SJCRH30 (cell line): Measurements from ENCODE around the gene NUDT22. TPM values are rescaled to one million over a fixed set of nuclear protein-coding genes. Genes with fewer than 3 reads are reported as not detected.

Experiments
- DNase-seq, 2 experiments: peaks; one replicate each; pipeline ENCODE4 v3.0.0-alpha.2; 2015 to 2020
- H3K27ac ChIP-seq: fragments of 250-450 bp; sonication (Bioruptor Pico); 2 replicates; pipeline ENCODE4 v1.5.1; 2020; ENCODE audit warnings: mild to moderate bottlenecking, moderate library complexity
- H3K27me3 ChIP-seq: fragments of 250-450 bp; sonication (Bioruptor Pico); 2 replicates; pipeline ENCODE4 v1.5.1; 2020; ENCODE audit warnings: mild to moderate bottlenecking, moderate library complexity
- H3K36me3 ChIP-seq: fragments of 250-450 bp; sonication (Bioruptor Pico); 2 replicates; pipeline ENCODE4 v1.5.1; 2020; ENCODE audit warnings: mild to moderate bottlenecking, moderate library complexity
- H3K4me1 ChIP-seq: fragments of 250-450 bp; sonication (Bioruptor Pico); 2 replicates; pipeline ENCODE4 v1.5.1; 2020; ENCODE audit warnings: mild to moderate bottlenecking, moderate library complexity
- H3K4me3 ChIP-seq: fragments of 250-450 bp; sonication (Bioruptor Pico); 2 replicates; pipeline ENCODE4 v1.5.1; 2020; ENCODE audit warnings: mild to moderate bottlenecking, moderate library complexity
- H3K9me3 ChIP-seq: fragments of 250-450 bp; sonication (Bioruptor Pico); replicated peaks from 2 replicates; pipeline ENCODE4 v1.5.1; 2020; ENCODE audit warnings: mild to moderate bottlenecking, moderate library complexity
- total RNA-seq: library from RNA; depleted of rRNA; stranded (reverse); fragments of >200 nt; shearing (Covaris generic); gene quantifications from 2 replicates; pipeline ENCODE4 v1.2.3, GENCODE V29; 2014

Gene NUDT22
- total RNA-seq, 1 experiment from 2014 or later: 20.7 TPM

DNA sequence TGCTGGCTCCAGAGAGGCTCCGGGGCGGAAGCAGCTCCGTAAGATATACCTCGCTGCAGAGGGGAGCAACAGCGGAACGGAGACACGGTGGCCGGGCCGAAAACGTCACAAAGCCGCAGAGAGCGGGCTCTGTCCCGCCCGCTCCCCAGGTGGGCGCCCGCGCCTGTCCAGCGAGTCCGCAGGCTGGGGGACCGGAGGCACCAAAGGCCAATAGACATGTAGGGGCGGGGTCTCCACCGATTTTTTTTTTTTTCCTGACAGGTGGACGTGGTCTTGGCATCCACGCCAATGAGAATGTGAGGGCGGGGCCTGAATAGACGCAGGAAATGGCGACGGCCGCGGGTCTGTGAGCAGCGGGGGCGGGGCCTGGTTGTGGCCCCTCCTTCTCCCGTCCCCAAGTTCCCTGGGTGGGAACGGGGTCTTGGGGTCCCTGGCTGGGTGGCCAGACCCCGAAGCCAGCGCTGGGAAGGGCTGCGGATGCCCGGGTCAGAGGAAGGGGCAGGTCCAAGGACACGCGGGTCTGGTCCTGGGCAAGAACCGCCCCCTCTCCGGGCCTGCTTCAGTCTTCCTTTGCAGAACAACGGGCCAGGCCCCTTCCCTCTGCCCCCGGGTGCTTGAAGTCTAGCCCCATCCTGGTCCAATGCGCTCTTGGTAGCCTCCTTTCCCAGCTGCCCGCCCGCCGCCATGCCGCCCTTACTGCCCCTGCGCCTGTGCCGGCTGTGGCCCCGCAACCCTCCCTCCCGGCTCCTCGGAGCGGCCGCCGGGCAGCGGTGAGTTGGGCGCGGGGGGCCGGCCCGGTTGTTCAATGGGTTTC lies 4.3 kb downstream of the NUDT22 start, which contains the start of gene DNAJC4:
DNAJC4 (plus strand) TSS at position 378 of the 814 bp plus-strand sequence; CDS start at position 685, 307 bp downstream.
- no peak for DNase-seq
- no peak within 1 kb of the TSS for H3K27ac ChIP-seq

DNA sequence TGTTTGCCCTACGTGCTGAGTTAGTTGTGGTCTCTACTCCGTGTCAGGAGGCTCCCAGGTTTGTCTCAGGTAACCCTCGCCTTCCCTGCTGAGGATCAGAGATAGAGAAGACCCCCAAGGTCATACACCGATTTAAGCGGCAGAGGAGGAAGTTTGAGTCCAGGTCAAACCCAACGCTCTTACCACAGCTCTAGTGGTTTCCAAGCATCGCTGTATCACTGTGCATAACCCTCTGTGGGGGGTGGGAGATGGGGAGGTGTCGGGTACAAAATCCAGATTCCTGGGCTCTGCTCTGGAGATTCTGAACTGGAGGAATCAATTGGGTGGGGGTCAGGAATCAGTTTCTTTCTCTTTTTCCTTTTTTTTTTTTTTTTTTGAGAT lies 4.9 kb downstream of the NUDT22 start:
- DNase-seq: no peak
- H3K27ac ChIP-seq: no peak overlapping the region
- no peaks in the 10 kb centered on the region for H3K36me3 ChIP-seq
- no peaks in the 10 kb centered on the region for H3K9me3 ChIP-seq
- H3K27me3 ChIP-seq: no peaks in the 10 kb centered on the region
- H3K4me3 ChIP-seq: no peak overlapping the region
- no peaks in the 10 kb centered on the region; the same call in 1 of the 2 replicates for H3K4me1 ChIP-seq

More for the DNA sequence above, 4.3 kb downstream of the NUDT22 start, which contains the start of gene DNAJC4:
- no peak within 1 kb of the TSS for H3K4me3 ChIP-seq
- no peaks in the 10 kb centered on the region for H3K36me3 ChIP-seq
- no peaks in the 10 kb centered on the region for H3K9me3 ChIP-seq
- H3K27me3 ChIP-seq: no peaks in the 10 kb centered on the region
- H3K4me1 ChIP-seq: no peaks in the 10 kb centered on the region; the same call in 1 of the 2 replicates

DNA sequence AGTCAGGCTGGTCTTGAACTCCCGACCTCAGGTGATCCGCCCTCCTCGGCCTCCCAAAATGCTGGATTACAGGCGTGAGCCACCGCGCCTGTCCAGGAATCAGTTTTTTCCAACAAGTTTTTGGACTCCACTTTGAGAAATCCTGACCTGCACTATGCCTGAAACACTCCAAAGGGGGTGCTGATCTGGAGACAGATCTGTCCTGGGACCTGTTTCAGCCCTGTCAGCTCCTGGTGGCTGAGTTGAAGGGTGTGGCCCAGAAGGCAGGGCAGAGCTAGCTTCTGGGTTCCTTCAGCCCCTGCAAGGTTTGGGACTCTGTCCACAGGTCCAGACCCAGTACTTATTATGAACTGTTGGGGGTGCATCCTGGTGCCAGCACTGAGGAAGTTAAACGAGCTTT lies 5.5 kb downstream of the NUDT22 start:
- Histone ChIP-seq H3K9me3 (no peaks in the 10 kb centered on the region), H3K4me1 (no peaks in the 10 kb centered on the region; the same call in 1 of the 2 replicates), H3K27ac (no peak overlapping the region), H3K27me3 (no peaks in the 10 kb centered on the region), H3K36me3 (peaks cover 2% of the 10 kb centered on the region; the same call in 1 of the 2 replicates), H3K4me3 (no peak overlapping the region)
- DNase-seq: no peak

DNA sequence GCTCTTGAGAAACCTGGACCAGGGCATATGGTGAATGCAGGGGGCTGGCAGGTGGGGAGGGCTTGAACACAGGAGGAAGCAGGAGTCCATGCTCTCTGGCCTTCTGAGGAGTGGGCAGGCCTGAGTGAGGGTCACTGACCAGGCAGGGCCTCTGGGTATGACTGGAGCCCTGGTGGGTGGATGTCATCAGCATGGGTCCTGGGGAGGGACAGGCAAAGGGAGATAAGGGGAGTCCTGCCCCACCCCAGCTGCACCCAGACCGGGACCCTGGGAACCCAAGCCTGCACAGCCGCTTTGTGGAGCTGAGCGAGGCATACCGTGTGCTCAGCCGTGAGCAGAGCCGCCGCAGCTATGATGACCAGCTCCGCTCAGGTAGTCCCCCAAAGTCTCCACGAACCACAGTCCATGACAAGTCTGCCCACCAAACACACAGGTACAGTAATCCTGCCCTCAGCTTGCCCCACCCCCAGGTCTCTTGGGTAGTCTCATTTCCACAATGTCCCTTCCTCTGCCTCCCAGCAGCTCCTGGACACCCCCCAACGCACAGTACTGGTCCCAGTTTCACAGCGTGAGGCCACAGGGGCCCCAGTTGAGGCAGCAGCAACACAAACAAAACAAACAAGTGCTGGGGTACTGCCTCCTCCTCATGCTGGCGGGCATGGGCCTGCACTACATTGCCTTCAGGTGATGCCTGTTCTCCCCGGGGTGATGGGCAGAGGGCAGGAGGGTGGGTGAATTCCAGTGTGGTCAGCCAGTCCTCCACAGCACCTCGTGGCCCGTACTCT lies 6.3 kb downstream of the NUDT22 start:
- Histone ChIP-seq H3K4me3 (no peak overlapping the region), H3K36me3 (peaks cover 2% of the 10 kb centered on the region; the same call in 1 of the 2 replicates), H3K4me1 (no peaks in the 10 kb centered on the region; the same call in 1 of the 2 replicates), H3K9me3 (no peaks in the 10 kb centered on the region), H3K27ac (no peak overlapping the region), H3K27me3 (no peaks in the 10 kb centered on the region)
- no peak for DNase-seq

DNA sequence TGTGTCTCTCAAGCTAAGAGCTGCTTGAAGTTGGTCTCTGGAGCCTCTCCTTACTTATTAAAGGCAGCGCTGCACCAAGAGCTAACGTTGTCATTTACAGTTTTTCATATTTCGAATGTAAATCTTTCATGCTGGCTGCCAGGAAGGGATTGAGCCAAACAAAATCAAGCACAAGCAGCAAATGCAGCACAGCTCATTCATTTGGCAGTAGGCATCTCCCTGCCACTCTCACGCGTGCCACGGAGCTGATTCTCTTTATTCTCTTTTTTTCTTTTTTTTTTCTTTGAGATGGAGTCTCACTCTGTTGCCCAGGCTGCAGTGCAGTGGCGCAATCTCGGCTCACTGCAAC lies 6.9 kb downstream of the NUDT22 start:
- Histone ChIP-seq H3K27ac (no peak overlapping the region), H3K4me1 (no peaks in the 10 kb centered on the region; the same call in 1 of the 2 replicates), H3K4me3 (no peak overlapping the region), H3K36me3 (peaks cover 2% of the 10 kb centered on the region; the same call in 1 of the 2 replicates), H3K9me3 (no peaks in the 10 kb centered on the region), H3K27me3 (no peaks in the 10 kb centered on the region)
- no peak for DNase-seq

DNA sequence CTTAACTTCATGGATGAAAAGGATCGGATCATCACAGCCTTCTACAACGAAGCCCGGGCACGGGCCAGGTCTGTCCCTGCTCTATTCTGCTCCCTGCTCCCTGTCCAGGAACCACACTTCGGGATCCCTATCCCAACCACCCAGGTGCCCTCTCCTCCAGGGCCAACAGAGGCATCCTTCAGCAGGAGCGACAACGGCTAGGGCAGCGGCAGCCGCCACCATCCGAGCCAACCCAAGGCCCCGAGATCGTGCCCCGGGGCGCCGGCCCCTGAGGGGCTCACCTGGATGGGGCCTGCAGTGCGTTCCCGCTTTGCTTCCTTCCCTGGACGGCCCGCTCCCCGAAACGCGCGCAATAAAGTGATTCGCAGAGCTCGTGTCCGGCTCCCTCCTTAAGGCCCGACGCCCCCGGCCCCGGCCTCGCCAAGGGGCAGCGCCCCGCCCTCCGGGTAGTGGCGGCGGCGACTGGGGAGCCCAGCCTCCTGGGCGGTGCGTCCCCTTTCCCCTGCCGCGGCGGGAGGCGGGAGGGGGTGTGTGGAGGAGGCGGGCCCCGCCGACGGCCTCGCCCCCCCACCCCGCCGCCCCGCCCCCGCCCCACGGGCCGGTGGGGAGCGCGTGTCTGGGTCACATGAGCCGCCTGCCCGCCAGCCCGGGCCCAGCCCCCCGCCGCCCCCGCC lies 8.0 kb downstream of the NUDT22 start, which contains the start of gene VEGFB:
VEGFB (plus strand) TSS at position 672 of the 674 bp plus-strand sequence. CDS start 250 bp downstream, outside the sequence.
- H3K27ac ChIP-seq: no peak within 1 kb of the TSS
- peak; percentile 68 to 76 for DNase-seq
- H3K36me3 ChIP-seq: peaks cover 2% of the 10 kb centered on the region; the same call in 1 of the 2 replicates
- H3K4me3 ChIP-seq: peak within 1 kb of the TSS; percentile 76
- no peaks in the 10 kb centered on the region; the same call in 1 of the 2 replicates for H3K4me1 ChIP-seq
- no peaks in the 10 kb centered on the region for H3K9me3 ChIP-seq
- H3K27me3 ChIP-seq: no peaks in the 10 kb centered on the region

DNA sequence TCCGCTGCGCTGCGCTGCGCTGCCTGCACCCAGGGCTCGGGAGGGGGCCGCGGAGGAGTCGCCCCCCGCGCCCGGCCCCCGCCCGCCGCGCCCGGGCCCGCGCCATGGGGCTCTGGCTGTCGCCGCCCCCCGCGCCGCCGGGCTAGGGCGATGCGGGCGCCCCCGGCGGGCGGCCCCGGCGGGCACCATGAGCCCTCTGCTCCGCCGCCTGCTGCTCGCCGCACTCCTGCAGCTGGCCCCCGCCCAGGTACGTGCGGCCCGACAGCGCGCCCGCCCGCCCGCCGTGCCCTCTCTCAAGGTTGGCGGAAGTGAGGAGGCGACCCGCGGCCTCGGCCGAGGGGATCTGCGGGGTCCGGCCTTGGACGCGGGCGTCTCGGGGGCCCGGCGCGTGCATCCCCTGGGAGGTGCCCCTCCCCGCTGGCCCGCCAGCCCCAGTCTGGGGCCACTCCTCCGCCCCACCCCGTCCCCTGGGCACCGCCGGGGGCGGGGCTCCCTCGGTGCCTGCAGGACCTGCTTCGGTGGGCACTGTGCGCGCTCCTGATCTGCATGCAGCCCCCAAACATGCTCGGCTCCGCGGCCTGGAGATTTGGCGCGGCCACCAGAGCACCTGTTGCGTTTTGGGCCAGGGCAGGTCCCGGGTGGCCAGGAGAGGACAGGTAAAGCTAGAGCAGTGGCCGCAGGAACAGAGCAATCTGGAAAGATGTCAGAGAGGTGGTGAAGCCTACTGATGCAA lies 8.7 kb downstream of the NUDT22 start:
- Histone ChIP-seq H3K4me3 (peak overlapping the region; percentile 76), H3K27me3 (no peaks in the 10 kb centered on the region), H3K36me3 (peaks cover 2% of the 10 kb centered on the region; the same call in 1 of the 2 replicates), H3K27ac (no peak overlapping the region), H3K4me1 (peaks cover 2% of the 10 kb centered on the region), H3K9me3 (no peaks in the 10 kb centered on the region)
- DNase-seq: peak; percentile 44 to 52

DNA sequence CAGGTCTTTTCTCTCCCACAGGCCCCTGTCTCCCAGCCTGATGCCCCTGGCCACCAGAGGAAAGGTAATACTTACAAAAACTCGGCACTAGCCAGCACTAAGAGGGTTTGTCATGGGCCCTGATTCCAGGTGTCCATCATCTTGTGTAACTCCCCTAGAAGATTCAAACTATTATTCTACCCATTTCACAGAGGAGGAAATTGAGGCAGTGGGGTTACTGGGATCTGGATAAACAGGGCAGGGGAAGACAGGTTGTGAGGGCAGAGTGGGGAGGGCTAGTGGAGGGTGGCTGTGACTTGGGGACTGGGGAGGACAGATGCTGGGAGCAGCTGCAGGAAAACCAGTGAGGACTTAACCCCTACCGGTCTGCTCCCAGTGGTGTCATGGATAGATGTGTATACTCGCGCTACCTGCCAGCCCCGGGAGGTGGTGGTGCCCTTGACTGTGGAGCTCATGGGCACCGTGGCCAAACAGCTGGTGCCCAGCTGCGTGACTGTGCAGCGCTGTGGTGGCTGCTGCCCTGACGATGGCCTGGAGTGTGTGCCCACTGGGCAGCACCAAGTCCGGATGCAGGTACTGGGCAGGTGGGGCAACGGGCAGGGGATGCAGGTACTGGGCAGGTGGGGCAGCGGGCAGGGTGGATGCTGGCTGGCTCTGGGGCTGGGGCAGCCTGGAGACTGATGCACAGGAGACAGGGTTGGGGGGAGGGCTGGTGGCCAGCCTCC lies 9.5 kb downstream of the NUDT22 start:
- Histone ChIP-seq H3K27me3 (no peaks in the 10 kb centered on the region), H3K4me3 (peak overlapping the region; percentile 76), H3K36me3 (peaks cover 2% of the 10 kb centered on the region; the same call in 1 of the 2 replicates), H3K4me1 (peaks cover 7% of the 10 kb centered on the region), H3K27ac (no peak overlapping the region), H3K9me3 (no peaks in the 10 kb centered on the region)
- no peak for DNase-seq

DNA sequence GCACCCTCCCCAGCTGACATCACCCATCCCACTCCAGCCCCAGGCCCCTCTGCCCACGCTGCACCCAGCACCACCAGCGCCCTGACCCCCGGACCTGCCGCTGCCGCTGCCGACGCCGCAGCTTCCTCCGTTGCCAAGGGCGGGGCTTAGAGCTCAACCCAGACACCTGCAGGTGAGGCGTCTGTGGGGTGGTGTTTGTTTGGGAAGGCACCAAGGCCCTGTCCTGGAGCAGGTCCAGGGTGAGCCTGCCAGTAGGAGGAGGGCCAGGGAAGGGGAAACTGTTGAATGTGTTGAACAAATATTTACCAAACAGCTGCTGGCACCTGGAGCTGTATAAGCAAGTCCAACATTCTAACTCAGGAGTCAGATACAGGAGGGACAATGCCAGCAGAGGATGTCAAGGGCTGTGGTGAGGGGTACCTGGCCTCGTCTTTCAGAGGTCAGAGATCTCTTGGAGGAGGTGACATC lies 11.4 kb downstream of the NUDT22 start:
- Histone ChIP-seq H3K9me3 (no peaks in the 10 kb centered on the region), H3K4me1 (peaks cover 8% of the 10 kb centered on the region)
- no peak for DNase-seq

DNA sequence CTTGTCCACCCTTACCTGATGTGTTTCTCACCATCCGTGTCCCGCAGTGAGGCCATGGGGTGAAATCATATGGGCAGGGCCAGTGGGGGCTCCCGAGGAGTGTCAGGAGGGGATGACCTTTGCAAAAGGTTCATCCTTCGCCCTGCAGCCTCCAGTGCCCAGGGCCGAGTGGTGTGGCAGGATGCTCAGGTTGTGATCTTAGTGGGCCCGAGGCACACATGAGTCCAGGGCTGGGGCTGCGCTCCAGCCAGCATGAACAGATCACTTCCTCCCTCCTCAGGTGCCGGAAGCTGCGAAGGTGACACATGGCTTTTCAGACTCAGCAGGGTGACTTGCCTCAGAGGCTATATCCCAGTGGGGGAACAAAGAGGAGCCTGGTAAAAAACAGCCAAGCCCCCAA lies 12.0 kb downstream of the NUDT22 start:
- Histone ChIP-seq H3K4me1 (peaks cover 13% of the 10 kb centered on the region), H3K36me3 (peaks cover 8% of the 10 kb centered on the region), H3K4me3 (no peak overlapping the region), H3K27ac (no peak overlapping the region), H3K27me3 (no peaks in the 10 kb centered on the region), H3K9me3 (no peaks in the 10 kb centered on the region)
- DNase-seq: no peak

More for the DNA sequence above, 11.4 kb downstream of the NUDT22 start:
- no peak overlapping the region for H3K4me3 ChIP-seq
- H3K36me3 ChIP-seq: peaks cover 3% of the 10 kb centered on the region; the same call in 1 of the 2 replicates
- H3K27me3 ChIP-seq: no peaks in the 10 kb centered on the region
- no peak overlapping the region for H3K27ac ChIP-seq

DNA sequence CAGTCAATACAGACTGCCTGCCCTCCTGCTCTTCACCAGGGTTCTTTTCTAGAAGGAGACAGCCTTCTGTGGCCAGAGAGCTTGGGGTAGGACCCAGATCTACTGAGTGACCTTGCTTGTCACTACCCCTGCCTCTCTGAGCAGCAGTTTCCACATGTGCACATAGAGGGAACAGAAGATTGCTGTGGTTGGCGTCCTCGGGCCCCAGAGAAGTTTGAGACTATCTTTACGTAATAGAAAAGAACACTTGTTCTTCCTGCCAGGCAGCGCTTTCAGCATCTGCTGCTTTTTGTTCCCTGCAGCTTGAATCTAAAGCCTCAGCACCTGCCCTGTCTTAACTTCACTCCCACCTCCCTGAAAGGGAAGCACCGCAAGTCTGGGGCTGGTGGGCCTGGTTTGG lies 12.9 kb downstream of the NUDT22 start:
- Histone ChIP-seq H3K27me3 (no peaks in the 10 kb centered on the region), H3K9me3 (no peaks in the 10 kb centered on the region), H3K36me3 (peaks cover 16% of the 10 kb centered on the region), H3K4me1 (peaks cover 21% of the 10 kb centered on the region), H3K4me3 (no peak overlapping the region), H3K27ac (no peak overlapping the region)
- DNase-seq: no peak

DNA sequence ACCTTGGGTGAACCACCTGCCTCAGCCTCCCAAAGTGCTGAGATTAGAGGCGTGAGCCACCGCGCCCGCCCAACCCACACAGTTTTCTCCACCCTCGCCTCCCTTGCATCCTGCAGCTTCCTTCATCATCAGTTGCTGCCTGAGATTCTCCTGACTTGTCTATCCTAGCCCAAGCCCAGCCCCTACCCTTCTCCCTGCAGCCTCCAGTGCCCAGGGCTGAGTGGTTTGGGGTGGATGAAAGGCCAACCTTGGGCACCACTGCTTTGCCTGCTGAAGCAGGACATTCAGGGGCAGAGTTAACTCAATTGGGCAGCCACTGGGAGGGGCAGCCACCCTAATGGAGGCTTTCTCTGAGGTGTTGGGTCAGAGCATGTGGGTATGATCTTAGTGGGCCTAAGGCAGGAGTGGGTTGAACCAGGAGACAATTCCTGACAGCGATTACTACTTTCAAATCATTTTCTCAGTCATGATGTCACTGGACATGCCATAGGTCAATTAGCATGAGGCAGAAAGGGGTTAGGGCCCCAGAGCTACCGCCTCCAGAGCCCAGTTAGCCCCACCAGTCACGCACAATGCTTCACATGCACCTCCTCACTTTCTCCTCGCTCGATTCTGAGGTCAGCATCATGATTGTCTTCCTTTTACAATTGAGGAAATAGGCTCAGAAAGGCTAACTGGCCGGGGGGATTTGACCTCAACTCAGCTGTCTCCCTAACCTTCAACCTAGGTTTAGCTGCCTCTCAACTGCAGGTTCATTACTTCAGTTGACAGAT lies 13.8 kb downstream of the NUDT22 start:
- no peaks in the 10 kb centered on the region for H3K9me3 ChIP-seq
- peaks cover 21% of the 10 kb centered on the region for H3K4me1 ChIP-seq
- peak overlapping the region; percentile 86 for H3K4me3 ChIP-seq
- DNase-seq: no peak
- H3K27me3 ChIP-seq: no peaks in the 10 kb centered on the region
- peaks cover 20% of the 10 kb centered on the region for H3K36me3 ChIP-seq
- H3K27ac ChIP-seq: peak overlapping the region; percentile 70
